ENCODE data around the gene KIF2C. TPM values are rescaled to one million over a fixed set of nuclear protein-coding genes. Genes with fewer than 3 reads are reported as not detected.

KIF2C gene
- polyA plus RNA-seq, 1 of the 3 experiments (the other 2 are of a cell fraction), result 20.7 TPM

GRCh38 chr1:44705938-44706337, 33.7 kb upstream of the KIF2C start:
- no peak for DNase-seq
- no peaks in the 10 kb centered on the region for H3K9me2 ChIP-seq
- H3K4me1 ChIP-seq (ENCODE audit: control insufficient read depth in 1 of 2, insufficient read depth in 2 of 2, low read depth in 1 of 2, low read length in 1 of 2), result 0 out of 4 replicates have a peak, but pooled peaks cover 0 to 5% of the 10 kb centered on the region in 2 experiments
- no peaks in the 10 kb centered on the region for H4K20me1 ChIP-seq (ENCODE audit: insufficient read depth)
- H3K9ac ChIP-seq, result no peak overlapping the region
- WGBS (ENCODE audit: low lambda C conversion rate), result 17% methylated on average over 1 of the region's 2 CpGs
- H2AFZ ChIP-seq (ENCODE audit: low read depth), result no peak overlapping the region
- H3K9me3 ChIP-seq, result no peaks in the 10 kb centered on the region
- no peak overlapping the region for H3K27ac ChIP-seq (ENCODE audit: low read depth in 2 of 2, low read length in 1 of 2)
- no peaks in the 10 kb centered on the region for H3K27me3 ChIP-seq (ENCODE audit: insufficient read depth)
- no peaks in the 10 kb centered on the region for H3K79me2 ChIP-seq (ENCODE audit: insufficient read depth)
- no peaks in the 10 kb centered on the region for H3K36me3 ChIP-seq (replicated peaks in 1 of 2; ENCODE audit: control insufficient read depth in 1 of 2, insufficient read depth in 2 of 2, low read length in 1 of 2)
- ChIA-PET CTCF (interaction anchor here (1.2 to 1.7 kb wide), 5 partner anchors 9 to 31 kb away, joined by 3 to 8 read pairs (median 3); partner anchors contain the start of genes ARMH1, RNU5D-1 and TMEM53), POLR2A (no interaction called here)
- no peak overlapping the region for H3K4me2 ChIP-seq
- TF ChIP-seq NRF1 (IDR thresholded peaks at IDR 0.05; ENCODE audit: low read depth, low read length), result no peak
- TF ChIP-seq FOSL2 (IDR thresholded peaks at IDR 0.05; ENCODE audit: borderline replicate concordance, low read depth), result no peak
- no peak for TF ChIP-seq USF1 (IDR thresholded peaks at IDR 0.05; ENCODE audit: borderline replicate concordance, low read depth)
- no peak for TF ChIP-seq ELF1 (IDR thresholded peaks at IDR 0.05)
- TF ChIP-seq MXI1 (IDR thresholded peaks at IDR 0.05; ENCODE audit: low read depth, low read length), result no peak
- TF ChIP-seq EZH2phosphoT487 (IDR thresholded peaks at IDR 0.05; ENCODE audit: borderline replicate concordance, low read depth), result no peak
- TF ChIP-seq TAF1 (IDR thresholded peaks at IDR 0.05; ENCODE audit: borderline replicate concordance, low read depth, low read length), result no peak
- no peak for TF ChIP-seq RFX5 (IDR thresholded peaks at IDR 0.05; ENCODE audit: low read length)
- TF ChIP-seq FOXJ3 (CRISPR knock-in tag; IDR thresholded peaks at IDR 0.05), result no peak
- no peak for TF ChIP-seq MEF2A (IDR thresholded peaks at IDR 0.05; ENCODE audit: borderline replicate concordance, low read depth)
- TF ChIP-seq SMC3 (IDR thresholded peaks at IDR 0.05; ENCODE audit: low read depth, low read length), result no peak
- no peak overlapping the region for H3K4me3 ChIP-seq (ENCODE audit: low read depth in 2 of 2, low read length in 1 of 2)
- H3F3A ChIP-seq (replicated peaks; ENCODE audit: insufficient read depth), result peaks cover 9% of the 10 kb centered on the region

- Histone ChIP-seq H2AFZ (ENCODE audit: low read depth) (peak overlapping the region; percentile 80; the same call in 1 of the 2 replicates), H3K9me3 (no peaks in the 10 kb centered on the region), H3K27ac (ENCODE audit: low read depth in 2 of 2, low read length in 1 of 2) (peak overlapping the region in 1 of 2 experiments; percentile 86; a peak in 2 of 4 replicates), H3K4me3 (ENCODE audit: low read depth in 2 of 2, low read length in 1 of 2) (no peak overlapping the region), H3F3A (replicated peaks; ENCODE audit: insufficient read depth) (peaks cover 9% of the 10 kb centered on the region), H3K4me1 (ENCODE audit: control insufficient read depth in 1 of 2, insufficient read depth in 2 of 2, low read depth in 1 of 2, low read length in 1 of 2) (0 out of 4 replicates have a peak, but pooled peaks cover 0 to 5% of the 10 kb centered on the region in 2 experiments), H3K36me3 (replicated peaks in 1 of 2; ENCODE audit: control insufficient read depth in 1 of 2, insufficient read depth in 2 of 2, low read length in 1 of 2) (no peaks in the 10 kb centered on the region), H3K4me2 (peak overlapping the region; percentile 60), H3K27me3 (ENCODE audit: insufficient read depth) (no peaks in the 10 kb centered on the region), H3K79me2 (ENCODE audit: insufficient read depth) (no peaks in the 10 kb centered on the region), H3K9me2 (no peaks in the 10 kb centered on the region), H3K9ac (peak overlapping the region; percentile 58; the same call in 1 of the 2 replicates), H4K20me1 (ENCODE audit: insufficient read depth) (no peaks in the 10 kb centered on the region)
- POLR2A ChIA-PET, result no interaction called here
- CTCF ChIA-PET, result interaction anchor here (0.8 to 2.3 kb wide), 10 partner anchors 8 to 304 kb away, joined by 3 to 9 read pairs (median 4); partner anchors contain the start of genes HECTD3 and RNU5D-1
- no peak for DNase-seq
- WGBS (ENCODE audit: low lambda C conversion rate), result 52% methylated on average over 6 of the region's 6 CpGs
- TF ChIP-seq TAF1 (IDR thresholded peaks at IDR 0.05; ENCODE audit: borderline replicate concordance, low read depth, low read length) (peak; percentile 35; the same call in 1 of the 2 replicates), RAD21 (IDR thresholded peaks at IDR 0.05; ENCODE audit: low read length) (no peak), SIN3A (IDR thresholded peaks at IDR 0.05; ENCODE audit: borderline replicate concordance, low read depth, low read length) (0 out of 2 replicates have a peak, but pooled peaks have one; percentile 23), PBX3 (IDR thresholded peaks at IDR 0.05) (peak; percentile 57), USF1 (IDR thresholded peaks at IDR 0.05; ENCODE audit: borderline replicate concordance, low read depth) (no peak), ZBTB33 (IDR thresholded peaks at IDR 0.05; ENCODE audit: borderline replicate concordance, low read depth) (no peak), FOSL2 (IDR thresholded peaks at IDR 0.05; ENCODE audit: borderline replicate concordance, low read depth) (peak; percentile 92), MXI1 (IDR thresholded peaks at IDR 0.05; ENCODE audit: low read depth, low read length) (no peak), CTCF (IDR thresholded peaks at IDR 0.05) (no peak), JUND (IDR thresholded peaks at IDR 0.05) (peak; percentile 81), GABPA (IDR thresholded peaks at IDR 0.05; ENCODE audit: low read depth) (no peak), ELF1 (IDR thresholded peaks at IDR 0.05) (no peak), FOXJ3 (CRISPR knock-in tag; IDR thresholded peaks at IDR 0.05) (no peak)
Observed at GRCh38 chr1:44707112-44707881, 32.3 kb upstream of the KIF2C start.
